Endothelial cell of umbilical vein (primary cell): Measurements from ENCODE around the gene MBOAT1. TPM values are rescaled to one million over a fixed set of nuclear protein-coding genes. Genes with fewer than 3 reads are reported as not detected.

Experiments
- BruUV-seq: library from RNA; stranded (reverse); fragments of 400-500 nt; replicated peaks from 2 replicates; lab custom pipeline; 2021; lab: Mats Ljungman, UMichigan
- CTCF ChIA-PET: fragments of 300-600, 350-600 bp; sonication (Branson Sonifier 250); formaldehyde crosslinking; loops from one replicate; lab custom pipeline; 2021; ENCODE audit warnings: antibody characterized with exemption, inconsistent platforms; lab: Charles Lee
- POLR2A ChIA-PET: fragments of 300-600, 350-600 bp; sonication (Branson Sonifier 250); formaldehyde crosslinking; loops from one replicate; lab custom pipeline; 2021; ENCODE audit warnings: antibody characterized with exemption, inconsistent platforms; lab: Charles Lee
- DNase-seq: peaks from one replicate; pipeline ENCODE4 v3.0.0-alpha.2; 2011; ENCODE audit warnings: low read depth, low spot score
- FAIRE-seq: peaks from 2 replicates; lab custom pipeline; 2011; peaks lifted over from hg19 to GRCh38; lab: Jason Lieb, UNC
- H2AFZ ChIP-seq: 2 replicates; pipeline ENCODE4 v1.6.0; 2012; ENCODE audit warnings: low read depth, low read length, control low read depth, inconsistent platforms
- H3K27ac ChIP-seq: 2 replicates; pipeline ENCODE4 v1.5.1; 2011; ENCODE audit warnings: low read depth, mild to moderate bottlenecking, control low read depth, low read length, moderate library complexity; ENCODE audit not compliant: insufficient read depth
- H3K27me3 ChIP-seq, 2 experiments: 2 replicates each; pipeline versions ENCODE4 v1.6.0 to v1.6.1; 2011; ENCODE audit warnings: low read length in 2 of 2, mixed read lengths in 1 of 2; ENCODE audit not compliant: control insufficient read depth in 2 of 2, insufficient read depth in 2 of 2
- H3K36me3 ChIP-seq, 2 experiments: 2 replicates in 1 of 2; 3 replicates in 1 of 2; pipeline ENCODE4 v1.5.1; 2011; ENCODE audit warnings: low read length in 2 of 2, mild to moderate bottlenecking in 1 of 2, moderate library complexity in 1 of 2; ENCODE audit not compliant: control insufficient read depth in 2 of 2, insufficient read depth in 2 of 2; ENCODE audit errors: extremely low read depth in 1 of 2
- H3K4me1 ChIP-seq: 3 replicates; pipeline ENCODE4 v1.5.1; 2011; ENCODE audit warnings: mild to moderate bottlenecking, low read length; ENCODE audit not compliant: control insufficient read depth, insufficient read depth; ENCODE audit errors: extremely low read depth
- H3K4me2 ChIP-seq: 2 replicates; pipeline ENCODE4 v1.6.1; 2011; ENCODE audit warnings: low read length, control low read depth, mixed read lengths; ENCODE audit not compliant: insufficient read depth
- H3K4me3 ChIP-seq, 3 experiments: fragments of 200-600 bp in 1 of 3; sonication (generic), shearing (Covaris generic) in 1 of 3; replicated peaks in 1 of 3; 2 replicates each; pipeline ENCODE4 v1.5.1; 2011 to 2016; ENCODE audit warnings: control low read depth in 3 of 3, low read length in 3 of 3, mild to moderate bottlenecking in 2 of 3, inconsistent platforms in 1 of 3, low read depth in 1 of 3, moderate library complexity in 1 of 3; ENCODE audit not compliant: insufficient read depth in 1 of 3
- H3K79me2 ChIP-seq: 2 replicates; pipeline ENCODE4 v1.6.0; 2012; ENCODE audit warnings: low read length, inconsistent platforms; ENCODE audit not compliant: control insufficient read depth, insufficient read depth
- H3K9ac ChIP-seq: replicated peaks from 2 replicates; pipeline ENCODE3; 2011; ENCODE audit warnings: low read length, control low read depth; ENCODE audit not compliant: insufficient read depth; ENCODE audit errors: extremely low read depth
- H3K9me1 ChIP-seq: replicated peaks from 3 replicates; pipeline ENCODE4 v1.6.0; 2011; ENCODE audit warnings: mild to moderate bottlenecking, low read length; ENCODE audit not compliant: control insufficient read depth, insufficient read depth; ENCODE audit errors: extremely low read depth
- H3K9me3 ChIP-seq: replicated peaks from 2 replicates; pipeline ENCODE4 v1.5.1; 2012; ENCODE audit warnings: low read length, inconsistent platforms; ENCODE audit not compliant: control insufficient read depth, insufficient read depth
- H4K20me1 ChIP-seq: replicated peaks from 2 replicates; pipeline ENCODE3; 2011; ENCODE audit warnings: mild to moderate bottlenecking, low read length; ENCODE audit not compliant: control insufficient read depth, insufficient read depth; ENCODE audit errors: extremely low read depth
- EZH2 ChIP-seq: IDR thresholded peaks from 2 replicates; pipeline ENCODE4 v1.6.1; 2012; ENCODE audit warnings: borderline replicate concordance, low read depth, mild to moderate bottlenecking, moderate library complexity, low read length, inconsistent platforms; ENCODE audit not compliant: severe bottlenecking
- FOS ChIP-seq: IDR thresholded peaks from 2 replicates; pipeline ENCODE4 v1.6.1; 2011; ENCODE audit warnings: mild to moderate bottlenecking, low read length, moderate library complexity, borderline replicate concordance; ENCODE audit not compliant: insufficient read depth
- GATA2 ChIP-seq: IDR thresholded peaks from 2 replicates; pipeline ENCODE4 v1.7.0; 2011; ENCODE audit warnings: low read depth, mild to moderate bottlenecking, moderate library complexity, mixed read lengths, low read length; ENCODE audit not compliant: insufficient read length, insufficient read depth
- JUN ChIP-seq: IDR thresholded peaks from 2 replicates; pipeline ENCODE4 v1.6.1; 2011; ENCODE audit warnings: borderline replicate concordance, low read depth; ENCODE audit not compliant: insufficient read length, insufficient read depth
- MYC ChIP-seq: IDR thresholded peaks from one replicate; pipeline ENCODE4 v1.6.1; 2011; ENCODE audit warnings: mild to moderate bottlenecking, low read depth, low read length
- POLR2A ChIP-seq: IDR thresholded peaks from 2 replicates; pipeline ENCODE4 v1.6.1; 2012; ENCODE audit warnings: low read depth, mild to moderate bottlenecking, control low read depth, low read length
- POLR2AphosphoS5 ChIP-seq: IDR thresholded peaks from 2 replicates; pipeline ENCODE4 v1.6.1; 2012; ENCODE audit warnings: low read depth, mild to moderate bottlenecking, control low read depth, low read length, moderate library complexity; ENCODE audit not compliant: insufficient read depth
- dilution Hi-C: fragments of 300-500 bp; cut with MboI; formaldehyde crosslinking; loops from one replicate; pipeline ENCODE4 v1.15.0; 2019; ENCODE audit warnings: low sequenced_read_pairs; ENCODE audit not compliant: extremely low pct_ligation_motif_present
- intact Hi-C: fragments of 100-400 bp; cut with micrococcal nuclease; formaldehyde crosslinking; loops from one replicate; pipeline ENCODE4 v1.10.0; 2022
- polyA plus RNA-seq, 4 experiments: library from polyadenylated mRNA; depleted of rRNA in 3 of 4; stranded (reverse) in 3 of 4; unstranded in 1 of 4; fragments of >200 nt; gene quantifications; 2 replicates each; pipeline versions ENCODE4 v1.2.1 to v1.2.3, GENCODE V29; 2011 to 2012; ENCODE audit warnings: missing spikeins in 1 of 4
- total RNA-seq: library from RNA; stranded (reverse); gene quantifications from 2 replicates; pipeline ENCODE4 v1.2.3, GENCODE V29; 2021
- TF ChIP-seq, protein P1 (sequence below): IDR thresholded peaks from 2 replicates; pipeline ENCODE4 v1.6.1; 2011; ENCODE audit not compliant: insufficient read depth, insufficient read length
- TF ChIP-seq, protein P2 (sequence below), 2 donors: IDR thresholded peaks; 1 replicate in 1 of 2; 2 replicates in 1 of 2; pipeline ENCODE4 v1.5.1; 2011; ENCODE audit warnings: low read length in 2 of 2, mild to moderate bottlenecking in 2 of 2, moderate library complexity in 2 of 2, control low read depth in 1 of 2, inconsistent platforms in 1 of 2, low read depth in 1 of 2; ENCODE audit not compliant: insufficient read depth in 1 of 2; ENCODE audit errors: extremely low read depth in 1 of 2

The MBOAT1 gene
- total and polyA plus RNA-seq, 2 donors (not counting 3 experiments of a cell fraction or from before 2014, with no cell fraction given): 2.1 to 5.4 TPM

DNA sequence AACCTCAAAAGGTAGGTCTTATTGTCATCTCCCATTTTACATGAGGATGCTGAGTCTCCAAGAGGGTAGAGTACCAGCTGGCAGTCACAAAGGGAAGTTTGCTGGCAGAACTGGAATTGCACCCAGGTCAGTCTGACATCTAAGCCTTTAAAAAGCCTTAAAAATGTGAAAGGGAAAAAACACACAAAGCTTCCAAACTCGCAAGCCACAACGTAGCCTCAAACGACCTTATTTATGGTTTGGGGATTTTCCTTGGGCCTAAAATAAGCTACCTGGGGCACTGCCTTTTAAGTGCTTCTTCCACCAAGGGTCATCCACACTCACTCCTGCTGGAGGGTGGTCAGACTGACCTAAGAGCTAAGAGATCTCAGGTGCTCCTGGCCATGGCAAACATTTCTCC, 2.1 kb downstream of the MBOAT1 start:
- Histone ChIP-seq H3K9ac (no peak overlapping the region), H3K4me3 (no peak overlapping the region), H4K20me1 (no peaks in the 10 kb centered on the region), H3K9me1 (no peaks in the 10 kb centered on the region), H3K27ac (no peak overlapping the region), H3K4me1 (peaks cover 15% of the 10 kb centered on the region), H3K36me3 (no peaks in the 10 kb centered on the region), H2AFZ (no peak overlapping the region), H3K9me3 (no peaks in the 10 kb centered on the region), H3K27me3 (no peaks in the 10 kb centered on the region), H3K4me2 (no peak overlapping the region), H3K79me2 (no peaks in the 10 kb centered on the region)
- no peak for DNase-seq
- TF ChIP-seq MYC (no peak), JUN (no peak), FOS (no peak), POLR2AphosphoS5 (no peak), EZH2 (no peak), POLR2A (no peak), GATA2 (no peak)
- TF ChIP-seq, protein P1, sequence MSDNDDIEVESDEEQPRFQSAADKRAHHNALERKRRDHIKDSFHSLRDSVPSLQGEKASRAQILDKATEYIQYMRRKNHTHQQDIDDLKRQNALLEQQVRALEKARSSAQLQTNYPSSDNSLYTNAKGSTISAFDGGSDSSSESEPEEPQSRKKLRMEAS: no peak
- TF ChIP-seq, protein P2, sequence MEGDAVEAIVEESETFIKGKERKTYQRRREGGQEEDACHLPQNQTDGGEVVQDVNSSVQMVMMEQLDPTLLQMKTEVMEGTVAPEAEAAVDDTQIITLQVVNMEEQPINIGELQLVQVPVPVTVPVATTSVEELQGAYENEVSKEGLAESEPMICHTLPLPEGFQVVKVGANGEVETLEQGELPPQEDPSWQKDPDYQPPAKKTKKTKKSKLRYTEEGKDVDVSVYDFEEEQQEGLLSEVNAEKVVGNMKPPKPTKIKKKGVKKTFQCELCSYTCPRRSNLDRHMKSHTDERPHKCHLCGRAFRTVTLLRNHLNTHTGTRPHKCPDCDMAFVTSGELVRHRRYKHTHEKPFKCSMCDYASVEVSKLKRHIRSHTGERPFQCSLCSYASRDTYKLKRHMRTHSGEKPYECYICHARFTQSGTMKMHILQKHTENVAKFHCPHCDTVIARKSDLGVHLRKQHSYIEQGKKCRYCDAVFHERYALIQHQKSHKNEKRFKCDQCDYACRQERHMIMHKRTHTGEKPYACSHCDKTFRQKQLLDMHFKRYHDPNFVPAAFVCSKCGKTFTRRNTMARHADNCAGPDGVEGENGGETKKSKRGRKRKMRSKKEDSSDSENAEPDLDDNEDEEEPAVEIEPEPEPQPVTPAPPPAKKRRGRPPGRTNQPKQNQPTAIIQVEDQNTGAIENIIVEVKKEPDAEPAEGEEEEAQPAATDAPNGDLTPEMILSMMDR (IDR thresholded peaks at IDR 0.05; ENCODE audit: extremely low read depth in 1 of 2, insufficient read depth in 1 of 2, low read depth in 1 of 2, low read length in 2 of 2): no peak
- dilution Hi-C loops: no loop called here
- no peak for FAIRE-seq
- ChIA-PET CTCF (no interaction called here), POLR2A (no interaction called here)
- no TSS peak for BruUV-seq
- intact Hi-C loops: loop anchor here (5.0 kb wide), 1 partner anchor 408 kb away; no protein-coding TSS in a partner anchor
